Measurements from ENCODE around the gene GTF3C2. TPM values are rescaled to one million over a fixed set of nuclear protein-coding genes. Genes with fewer than 3 reads are reported as not detected.

Gene GTF3C2
- total RNA-seq, 1 experiment from 2014 or later = 89.3 TPM

GRCh38 chr2:27336173-27336572 is 20.4 kb downstream of the GTF3C2 start:
- Histone ChIP-seq H3K9me3 (ENCODE audit: low read depth, low read length, poor library complexity, severe bottlenecking) (no peaks in the 10 kb centered on the region), H3K27me3 (replicated peaks; ENCODE audit: insufficient read depth, low read depth, low read length, poor library complexity) (no peaks in the 10 kb centered on the region), H3K4me1 (ENCODE audit: insufficient read depth, low read length, poor library complexity, severe bottlenecking) (no peaks in the 10 kb centered on the region), H3K27ac (ENCODE audit: low read depth, low read length, poor library complexity, severe bottlenecking) (no peak overlapping the region), H3K4me3 (ENCODE audit: low read depth, low read length, poor library complexity, severe bottlenecking) (no peak overlapping the region), H3K36me3 (ENCODE audit: insufficient read depth, low read length, poor library complexity, severe bottlenecking) (peaks cover 53% of the 10 kb centered on the region)
- BruUV-seq (replicated peaks) = no TSS peak
- ChIA-PET CTCF (no interaction called here), POLR2A (ENCODE audit: low non-redundant PET) (no interaction called here)
- TF ChIP-seq CTCF (conservative IDR thresholded peaks at IDR 0.05; ENCODE audit: low read depth, low read length) (no peak), EZH2 (IDR thresholded peaks at IDR 0.05; ENCODE audit: borderline replicate concordance, low read depth, low read length, poor library complexity, severe bottlenecking) (no peak)
- intact Hi-C loops (cut with micrococcal nuclease; ENCODE audit: unreplicated experiment) = no loop called here
- no peak for DNase-seq (ENCODE audit: low spot score)

DNA sequence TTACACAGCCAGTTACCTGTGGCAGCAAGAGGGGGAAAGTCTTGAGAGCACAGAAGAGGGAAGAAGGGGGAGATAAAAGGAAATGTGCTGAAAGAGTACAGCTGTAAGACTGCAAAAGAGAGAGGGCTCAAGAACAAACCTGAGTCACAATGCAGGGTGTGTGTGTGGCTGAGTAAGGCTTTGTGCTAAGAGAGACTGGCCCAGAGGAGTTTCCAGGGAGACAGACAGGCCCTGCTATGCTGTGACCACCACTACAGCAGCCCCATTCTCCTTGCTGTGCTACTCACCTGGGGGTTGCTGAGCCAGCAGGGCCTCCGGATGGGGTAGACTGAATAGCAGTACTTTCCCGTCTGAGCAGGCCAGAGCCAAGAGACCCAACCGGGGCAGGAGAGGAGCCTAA is 21.3 kb downstream of the GTF3C2 start:
- BruUV-seq (replicated peaks) = no TSS peak
- no peak for TF ChIP-seq EZH2 (IDR thresholded peaks at IDR 0.05; ENCODE audit: borderline replicate concordance, low read depth, low read length, poor library complexity, severe bottlenecking)
- no peak for TF ChIP-seq CTCF (conservative IDR thresholded peaks at IDR 0.05; ENCODE audit: low read depth, low read length)
- CTCF ChIA-PET = no interaction called here
- peaks cover 44% of the 10 kb centered on the region for H3K36me3 ChIP-seq (ENCODE audit: insufficient read depth, low read length, poor library complexity, severe bottlenecking)
- H3K4me3 ChIP-seq (ENCODE audit: low read depth, low read length, poor library complexity, severe bottlenecking) = no peak overlapping the region
- no peaks in the 10 kb centered on the region for H3K9me3 ChIP-seq (ENCODE audit: low read depth, low read length, poor library complexity, severe bottlenecking)
- no peak for DNase-seq (ENCODE audit: low spot score)
- H3K27me3 ChIP-seq (replicated peaks; ENCODE audit: insufficient read depth, low read depth, low read length, poor library complexity) = no peaks in the 10 kb centered on the region
- H3K27ac ChIP-seq (ENCODE audit: low read depth, low read length, poor library complexity, severe bottlenecking) = no peak overlapping the region
- intact Hi-C loops (cut with micrococcal nuclease; ENCODE audit: unreplicated experiment) = no loop called here
- POLR2A ChIA-PET (ENCODE audit: low non-redundant PET) = no interaction called here
- H3K4me1 ChIP-seq (ENCODE audit: insufficient read depth, low read length, poor library complexity, severe bottlenecking) = no peaks in the 10 kb centered on the region

DNA sequence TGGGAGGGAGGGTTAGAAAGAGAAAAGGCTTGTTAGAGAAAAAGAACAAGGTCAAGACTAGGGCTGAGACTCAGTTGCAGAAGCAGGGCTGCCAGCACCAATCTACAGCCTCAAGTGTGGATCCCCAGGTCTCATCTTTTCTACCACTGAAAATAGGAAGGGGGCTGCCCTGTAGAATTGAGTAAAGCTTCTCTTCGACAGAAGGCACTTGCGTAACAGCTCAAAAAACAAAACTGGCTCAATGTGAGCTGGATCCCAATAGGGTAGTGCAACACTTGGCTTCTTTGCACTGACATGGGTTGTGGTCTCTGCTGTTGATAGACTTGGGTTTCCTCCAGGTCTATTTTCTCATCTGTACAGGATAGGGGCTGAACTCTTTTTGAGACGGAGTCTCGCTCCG is 31.8 kb downstream of the GTF3C2 start:
- H3K4me1 ChIP-seq (ENCODE audit: insufficient read depth, low read length, poor library complexity, severe bottlenecking) = peaks cover 6% of the 10 kb centered on the region
- H3K9me3 ChIP-seq (ENCODE audit: low read depth, low read length, poor library complexity, severe bottlenecking) = no peaks in the 10 kb centered on the region
- ChIA-PET POLR2A (ENCODE audit: low non-redundant PET) (no interaction called here), CTCF (no interaction called here)
- H3K36me3 ChIP-seq (ENCODE audit: insufficient read depth, low read length, poor library complexity, severe bottlenecking) = peaks cover 33% of the 10 kb centered on the region
- no peak overlapping the region for H3K27ac ChIP-seq (ENCODE audit: low read depth, low read length, poor library complexity, severe bottlenecking)
- H3K4me3 ChIP-seq (ENCODE audit: low read depth, low read length, poor library complexity, severe bottlenecking) = no peak overlapping the region
- H3K27me3 ChIP-seq (replicated peaks; ENCODE audit: insufficient read depth, low read depth, low read length, poor library complexity) = no peaks in the 10 kb centered on the region
- DNase-seq (ENCODE audit: low spot score) = no peak
- intact Hi-C loops (cut with micrococcal nuclease; ENCODE audit: unreplicated experiment) = no loop called here
- no TSS peak for BruUV-seq (replicated peaks)
- TF ChIP-seq EZH2 (IDR thresholded peaks at IDR 0.05; ENCODE audit: borderline replicate concordance, low read depth, low read length, poor library complexity, severe bottlenecking) (no peak), CTCF (conservative IDR thresholded peaks at IDR 0.05; ENCODE audit: low read depth, low read length) (no peak)

Measured in A673 (cell line).